T-helper 17 cell (primary cell): ENCODE data around the gene TNFRSF21. TPM values are rescaled to one million over a fixed set of nuclear protein-coding genes. Genes with fewer than 3 reads are reported as not detected.
"Not testable (repeated sequence)": the region's sequence is repeated elsewhere in the genome, so short reads cannot be mapped to it uniquely, and the experiment has no call there.

Source experiments
- ATAC-seq: fragments of 150-1000 bp; cut with Tn5 transposase; 2 replicates; pipeline ENCODE4 v1.10.0; 2021; ENCODE audit warnings: mild to moderate bottlenecking, moderate library complexity
- DNase-seq, 3 donors: peaks; one replicate each; pipeline versions ENCODE4 v3.0.0 to v3.0.0-alpha.2; 2020 to 2021
- H3K9me3 ChIP-seq: one replicate; pipeline ENCODE4 v1.7.0; 2013; ENCODE audit warnings: low read length, mild to moderate bottlenecking; ENCODE audit not compliant: control insufficient read depth, poor library complexity, severe bottlenecking
- H3K27ac Mint-ChIP-seq: one replicate; pipeline ENCODE4 v1.8.0; 2022; ENCODE audit warnings: mild to moderate bottlenecking, moderate library complexity, mixed read lengths
- H3K27me3 Mint-ChIP-seq: one replicate; pipeline ENCODE4 v1.8.0; 2022; ENCODE audit warnings: mixed read lengths
- H3K36me3 Mint-ChIP-seq: one replicate; pipeline ENCODE4 v1.8.0; 2022; ENCODE audit warnings: low read depth, mixed read lengths
- H3K4me1 Mint-ChIP-seq: one replicate; pipeline ENCODE4 v1.8.0; 2022; ENCODE audit warnings: mild to moderate bottlenecking, mixed read lengths
- H3K4me3 Mint-ChIP-seq: one replicate; pipeline ENCODE4 v1.8.0; 2022; ENCODE audit warnings: mild to moderate bottlenecking, moderate library complexity, mixed read lengths
- total RNA-seq, 4 donors: library from RNA in 2 of 4; stranded (reverse) in 2 of 4; gene quantifications; one replicate each; pipeline ENCODE4 v1.2.3 and lab custom pipeline; 2022 to 2026

Gene TNFRSF21
- total RNA-seq, 2 donors from 2014 or later = 0.10 to 0.47 TPM

GRCh38 chr6:47292027-47292426 is 17.7 kb downstream of the TNFRSF21 start:
- DNase-seq (no peak), ATAC-seq (no peak)
- Mint-ChIP-seq H3K36me3 (no peaks in the 10 kb centered on the region), H3K4me3 (no peak overlapping the region), H3K27me3 (peaks cover 37% of the 10 kb centered on the region), H3K4me1 (no peaks in the 10 kb centered on the region), H3K27ac (no peak overlapping the region)
- no peaks in the 10 kb centered on the region for H3K9me3 ChIP-seq

GRCh38 chr6:47290124-47290834 is 19.4 kb downstream of the TNFRSF21 start:
- Mint-ChIP-seq H3K36me3 (no peaks in the 10 kb centered on the region), H3K27me3 (peaks cover 31% of the 10 kb centered on the region), H3K4me1 (no peaks in the 10 kb centered on the region), H3K27ac (no peak overlapping the region), H3K4me3 (no peak overlapping the region)
- no peak for DNase-seq
- no peak for ATAC-seq
- no peaks in the 10 kb centered on the region for H3K9me3 ChIP-seq

- no peak overlapping the region for H3K4me3 Mint-ChIP-seq
- H3K4me1 Mint-ChIP-seq = no peaks in the 10 kb centered on the region
- ATAC-seq = no peak
These were observed 21.2 kb downstream of the TNFRSF21 start for GRCh38 chr6:47288267-47289090.

GRCh38 chr6:47286301-47286700 is 23.4 kb downstream of the TNFRSF21 start:
- no peak overlapping the region for H3K4me3 Mint-ChIP-seq
- H3K27ac Mint-ChIP-seq = no peak overlapping the region
- DNase-seq = no peak
- ATAC-seq = no peak
- peaks cover 16% of the 10 kb centered on the region for H3K27me3 Mint-ChIP-seq
- no peaks in the 10 kb centered on the region for H3K36me3 Mint-ChIP-seq
- H3K4me1 Mint-ChIP-seq = no peaks in the 10 kb centered on the region
- H3K9me3 ChIP-seq = no peaks in the 10 kb centered on the region

More at GRCh38 chr6:47288267-47289090, 21.2 kb downstream of the TNFRSF21 start:
- H3K27me3 Mint-ChIP-seq = peaks cover 16% of the 10 kb centered on the region
- no peak overlapping the region for H3K27ac Mint-ChIP-seq
- no peak for DNase-seq
- H3K36me3 Mint-ChIP-seq = no peaks in the 10 kb centered on the region
- no peaks in the 10 kb centered on the region for H3K9me3 ChIP-seq

GRCh38 chr6:47283993-47284392 is 25.7 kb downstream of the TNFRSF21 start:
- DNase-seq (no peak), ATAC-seq (no peak)
- H3K9me3 ChIP-seq = no peaks in the 10 kb centered on the region
- Mint-ChIP-seq H3K36me3 (no peaks in the 10 kb centered on the region), H3K27me3 (peaks cover 10% of the 10 kb centered on the region), H3K4me3 (peak overlapping the region; percentile 34), H3K27ac (no peak overlapping the region), H3K4me1 (no peaks in the 10 kb centered on the region)

- no peaks in the 10 kb centered on the region for H3K9me3 ChIP-seq
- DNase-seq = no peak
- H3K36me3 Mint-ChIP-seq = no peaks in the 10 kb centered on the region
- H3K4me1 Mint-ChIP-seq = no peaks in the 10 kb centered on the region
- no peak overlapping the region for H3K4me3 Mint-ChIP-seq
- H3K27ac Mint-ChIP-seq = no peak overlapping the region
- no peak for ATAC-seq
- no peaks in the 10 kb centered on the region for H3K27me3 Mint-ChIP-seq
These were observed 31.2 kb downstream of the TNFRSF21 start for GRCh38 chr6:47278545-47278944.

- no peaks in the 10 kb centered on the region for H3K9me3 ChIP-seq
- Mint-ChIP-seq H3K4me3 (no peak overlapping the region), H3K27me3 (no peaks in the 10 kb centered on the region), H3K27ac (no peak overlapping the region), H3K36me3 (no peaks in the 10 kb centered on the region), H3K4me1 (no peaks in the 10 kb centered on the region)
- no peak for DNase-seq
- ATAC-seq = no peak
These were observed 32.0 kb downstream of the TNFRSF21 start for GRCh38 chr6:47277702-47278101.

GRCh38 chr6:47276377-47276776 is 33.3 kb downstream of the TNFRSF21 start:
- Mint-ChIP-seq H3K27ac (no peak overlapping the region), H3K4me1 (no peaks in the 10 kb centered on the region), H3K36me3 (no peaks in the 10 kb centered on the region), H3K27me3 (no peaks in the 10 kb centered on the region), H3K4me3 (no peak overlapping the region)
- ATAC-seq (no peak), DNase-seq (no peak)
- no peaks in the 10 kb centered on the region for H3K9me3 ChIP-seq

GRCh38 chr6:47275640-47276039 is 34.1 kb downstream of the TNFRSF21 start:
- no peaks in the 10 kb centered on the region for H3K9me3 ChIP-seq
- no peak for ATAC-seq
- Mint-ChIP-seq H3K4me3 (no peak overlapping the region), H3K4me1 (no peaks in the 10 kb centered on the region), H3K27ac (no peak overlapping the region), H3K36me3 (no peaks in the 10 kb centered on the region), H3K27me3 (no peaks in the 10 kb centered on the region)
- DNase-seq = no peak

GRCh38 chr6:47275132-47275531 is 34.6 kb downstream of the TNFRSF21 start:
- H3K9me3 ChIP-seq, H3K4me1 Mint-ChIP-seq, H3K27me3 Mint-ChIP-seq, DNase-seq, H3K4me3 Mint-ChIP-seq, H3K27ac Mint-ChIP-seq, ATAC-seq, H3K36me3 Mint-ChIP-seq: not testable (repeated sequence)

GRCh38 chr6:47268572-47269187 is 41.0 kb downstream of the TNFRSF21 start:
- no peaks in the 10 kb centered on the region for H3K36me3 Mint-ChIP-seq
- peaks cover 9% of the 10 kb centered on the region for H3K27me3 Mint-ChIP-seq

GRCh38 chr6:47267301-47267700 is 42.4 kb downstream of the TNFRSF21 start:
- H3K27me3 Mint-ChIP-seq = peaks cover 9% of the 10 kb centered on the region
- DNase-seq (no peak), ATAC-seq (no peak)
- no peaks in the 10 kb centered on the region for H3K4me1 Mint-ChIP-seq
- no peak overlapping the region for H3K4me3 Mint-ChIP-seq
- H3K27ac Mint-ChIP-seq = peak overlapping the region; percentile 46
- no peaks in the 10 kb centered on the region for H3K36me3 Mint-ChIP-seq
- no peaks in the 10 kb centered on the region for H3K9me3 ChIP-seq

More at GRCh38 chr6:47268572-47269187, 41.0 kb downstream of the TNFRSF21 start:
- Mint-ChIP-seq H3K4me3 (no peak overlapping the region), H3K27ac (no peak overlapping the region), H3K4me1 (no peaks in the 10 kb centered on the region)
- no peaks in the 10 kb centered on the region for H3K9me3 ChIP-seq
- ATAC-seq (no peak), DNase-seq (no peak)

- H3K27ac Mint-ChIP-seq = no peak overlapping the region
- no peaks in the 10 kb centered on the region for H3K4me1 Mint-ChIP-seq
- H3K4me3 Mint-ChIP-seq = no peak overlapping the region
- DNase-seq = no peak
- ATAC-seq = no peak
- no peaks in the 10 kb centered on the region for H3K9me3 ChIP-seq
- H3K27me3 Mint-ChIP-seq = peaks cover 9% of the 10 kb centered on the region
- H3K36me3 Mint-ChIP-seq = no peaks in the 10 kb centered on the region
These were observed 43.7 kb downstream of the TNFRSF21 start for GRCh38 chr6:47265971-47266370.
